ENCODE measurements around the gene ZAP70.

Gene ZAP70

GRCh38 chr2:97716695-97717612 is 3.6 kb downstream of the ZAP70 start:
- TF ChIP-seq CTCF (IDR thresholded peaks at IDR 0.05), result no peak

- TF ChIP-seq CTCF (IDR thresholded peaks at IDR 0.05), result no peak
These were observed 4.2 kb downstream of the ZAP70 start for GRCh38 chr2:97717613-97717995.

- TF ChIP-seq CTCF (IDR thresholded peaks at IDR 0.05), result no peak
These were observed 4.9 kb downstream of the ZAP70 start for GRCh38 chr2:97718051-97718882.

- TF ChIP-seq CTCF (IDR thresholded peaks at IDR 0.05), result no peak
These were observed 5.6 kb downstream of the ZAP70 start for GRCh38 chr2:97718942-97719341.

GRCh38 chr2:97719362-97720155 is 6.2 kb downstream of the ZAP70 start:
- TF ChIP-seq CTCF (IDR thresholded peaks at IDR 0.05), result no peak

GRCh38 chr2:97720746-97721145 is 7.4 kb downstream of the ZAP70 start:
- TF ChIP-seq CTCF (IDR thresholded peaks at IDR 0.05), result no peak

- TF ChIP-seq CTCF (IDR thresholded peaks at IDR 0.05), result no peak
These were observed 8.9 kb downstream of the ZAP70 start for GRCh38 chr2:97722227-97722626.
